ENCODE results near the gene TRIM61.
"Not testable (repeated sequence)": the region's sequence is repeated elsewhere in the genome, so short reads cannot be mapped to it uniquely, and the experiment has no call there.

Gene TRIM61

DNA sequence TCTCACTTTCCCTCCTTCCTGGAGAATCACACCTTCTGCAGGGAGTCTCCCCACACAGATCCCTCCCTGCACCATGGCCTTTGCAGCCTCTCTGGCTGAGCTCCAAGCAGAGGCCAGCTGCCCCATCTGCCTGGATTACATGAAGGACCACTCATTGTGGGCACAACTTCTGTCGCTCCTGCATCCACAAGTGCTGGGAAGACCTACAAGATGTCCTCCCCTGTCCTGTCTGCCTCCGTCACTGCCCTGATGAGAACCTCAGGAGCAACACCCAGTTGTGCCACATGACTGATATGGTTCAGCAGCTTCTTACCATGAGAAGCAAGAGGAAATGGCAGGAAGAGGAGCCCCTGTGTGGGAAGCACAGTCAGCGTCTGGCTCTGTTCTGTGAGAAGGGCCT lies 29.5 kb downstream of the TRIM61 start:
- H3K4me3 Mint-ChIP-seq; H3K27ac Mint-ChIP-seq; H3K9me3 Mint-ChIP-seq; H3K4me1 Mint-ChIP-seq (ENCODE audit: low read depth); DNase-seq (ENCODE audit: low spot score); H3K36me3 Mint-ChIP-seq (ENCODE audit: low read depth): not testable (repeated sequence)
- H3K27me3 Mint-ChIP-seq (ENCODE audit: low read depth) = peaks cover 13% of the 10 kb centered on the region

DNA sequence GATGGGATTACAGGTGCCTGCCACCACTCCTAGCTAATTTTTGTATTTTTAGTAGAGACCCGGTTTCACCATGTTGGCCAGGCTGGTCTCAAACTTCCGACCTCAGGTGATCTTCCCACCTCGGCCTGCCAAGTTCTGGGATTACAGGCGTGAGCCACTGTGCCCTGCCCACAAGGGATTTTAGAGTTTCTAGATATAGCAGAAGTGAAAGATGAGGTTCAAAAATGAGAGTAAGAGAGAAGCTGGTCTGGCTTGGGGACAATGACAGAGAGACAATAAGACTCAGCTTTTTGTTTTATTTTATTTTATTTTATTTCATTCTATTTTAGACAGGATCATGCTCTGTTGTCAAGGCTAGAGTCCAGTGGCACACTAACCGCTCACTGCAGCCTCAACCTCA lies 30.6 kb downstream of the TRIM61 start:
- DNase-seq (ENCODE audit: low spot score) = no peak
- Mint-ChIP-seq H3K4me1 (ENCODE audit: low read depth) (no peaks in the 10 kb centered on the region), H3K27ac (no peak overlapping the region), H3K4me3 (no peak overlapping the region), H3K9me3 (no peaks in the 10 kb centered on the region), H3K36me3 (ENCODE audit: low read depth) (no peaks in the 10 kb centered on the region), H3K27me3 (ENCODE audit: low read depth) (peaks cover 10% of the 10 kb centered on the region)

DNA sequence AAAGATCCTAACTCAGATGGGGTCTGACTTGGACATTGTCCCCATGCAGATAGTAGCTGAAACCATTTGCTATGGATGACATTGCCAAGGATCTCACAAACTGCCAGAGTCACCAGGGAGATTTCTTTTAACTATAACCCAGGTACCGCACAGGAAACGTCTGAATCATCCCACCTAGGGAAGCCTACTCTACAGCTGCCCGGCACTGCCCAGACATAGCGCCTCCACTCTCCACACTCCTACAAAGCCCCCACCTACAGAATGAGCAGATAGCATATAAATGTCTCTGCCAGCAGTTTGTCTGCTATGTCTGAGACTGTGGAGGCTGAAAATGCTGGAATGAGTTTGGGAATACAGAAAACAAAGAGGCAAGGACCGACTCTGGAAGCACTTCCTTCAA lies 32.3 kb downstream of the TRIM61 start:
- H3K9me3 Mint-ChIP-seq = no peaks in the 10 kb centered on the region
- peaks cover 8% of the 10 kb centered on the region for H3K27me3 Mint-ChIP-seq (ENCODE audit: low read depth)
- no peaks in the 10 kb centered on the region for H3K36me3 Mint-ChIP-seq (ENCODE audit: low read depth)

DNA sequence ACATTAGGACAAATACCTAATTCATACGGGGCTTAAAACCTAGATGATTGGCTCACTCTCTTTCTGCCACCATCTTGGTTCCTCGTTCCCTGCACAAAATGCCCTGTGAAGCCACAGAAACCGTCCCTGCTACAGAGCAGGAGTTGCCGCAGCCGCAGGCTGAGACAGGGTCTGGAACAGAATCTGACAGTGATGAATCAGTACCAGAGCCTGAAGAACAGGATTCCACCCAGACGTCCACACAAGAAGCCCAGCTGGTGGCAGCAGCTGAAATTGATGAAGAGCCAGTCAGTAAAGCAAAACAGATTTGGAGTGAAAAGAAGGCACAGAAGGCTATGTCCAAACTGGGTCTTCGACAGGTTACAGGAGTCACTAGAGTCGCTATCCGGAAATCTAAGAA lies 34.3 kb downstream of the TRIM61 start:
- DNase-seq (ENCODE audit: low spot score) = no peak

More for the DNA sequence above, 32.3 kb downstream of the TRIM61 start:
- no peaks in the 10 kb centered on the region for H3K4me1 Mint-ChIP-seq (ENCODE audit: low read depth)
- no peak overlapping the region for H3K4me3 Mint-ChIP-seq
- H3K27ac Mint-ChIP-seq = no peak overlapping the region
- no peak for DNase-seq (ENCODE audit: low spot score)

DNA sequence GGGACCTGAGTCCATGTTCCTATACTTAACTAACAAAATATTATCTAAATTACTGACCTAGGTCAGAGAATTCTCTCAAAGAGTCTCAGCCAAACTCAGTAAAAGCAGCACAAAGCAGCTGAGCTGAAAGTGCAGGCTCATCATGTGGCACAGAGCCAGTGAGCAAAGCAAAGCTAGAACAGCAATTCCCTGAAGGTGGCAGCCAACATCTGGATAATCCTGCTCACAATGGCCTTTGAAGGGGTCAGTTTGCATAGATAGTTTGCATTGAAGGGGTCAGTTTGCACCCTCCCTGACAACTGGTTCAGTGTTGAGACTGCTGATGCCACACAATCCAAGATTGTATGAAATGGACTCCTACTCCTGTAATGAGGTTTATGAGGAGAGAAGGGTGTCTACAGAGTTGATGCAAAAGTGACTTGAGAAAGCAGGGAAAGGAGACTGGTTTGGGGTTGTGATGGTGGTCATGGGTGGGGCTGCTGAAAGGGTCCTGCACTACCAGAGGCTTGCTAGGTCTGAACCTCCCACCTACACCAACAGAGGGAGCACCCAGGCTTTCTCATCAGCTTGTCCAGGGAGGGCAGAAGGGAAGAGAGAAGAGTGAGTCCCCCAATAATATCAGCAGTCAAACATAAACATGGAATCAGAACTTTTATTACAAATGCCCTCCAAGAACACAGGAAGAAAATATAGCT lies 39.7 kb downstream of the TRIM61 start:
- Mint-ChIP-seq H3K27me3 (ENCODE audit: low read depth) (peaks cover 4% of the 10 kb centered on the region), H3K27ac (no peak overlapping the region), H3K4me1 (ENCODE audit: low read depth) (no peaks in the 10 kb centered on the region), H3K4me3 (no peak overlapping the region), H3K9me3 (no peaks in the 10 kb centered on the region), H3K36me3 (ENCODE audit: low read depth) (no peaks in the 10 kb centered on the region)
- DNase-seq (ENCODE audit: low spot score) = no peak

More for the DNA sequence above, 34.3 kb downstream of the TRIM61 start:
- H3K4me1 Mint-ChIP-seq (ENCODE audit: low read depth) = no peaks in the 10 kb centered on the region
- H3K4me3 Mint-ChIP-seq = no peak overlapping the region
- peaks cover 6% of the 10 kb centered on the region for H3K27me3 Mint-ChIP-seq (ENCODE audit: low read depth)
- H3K9me3 Mint-ChIP-seq = no peaks in the 10 kb centered on the region
- H3K36me3 Mint-ChIP-seq (ENCODE audit: low read depth) = no peaks in the 10 kb centered on the region
- no peak overlapping the region for H3K27ac Mint-ChIP-seq

DNA sequence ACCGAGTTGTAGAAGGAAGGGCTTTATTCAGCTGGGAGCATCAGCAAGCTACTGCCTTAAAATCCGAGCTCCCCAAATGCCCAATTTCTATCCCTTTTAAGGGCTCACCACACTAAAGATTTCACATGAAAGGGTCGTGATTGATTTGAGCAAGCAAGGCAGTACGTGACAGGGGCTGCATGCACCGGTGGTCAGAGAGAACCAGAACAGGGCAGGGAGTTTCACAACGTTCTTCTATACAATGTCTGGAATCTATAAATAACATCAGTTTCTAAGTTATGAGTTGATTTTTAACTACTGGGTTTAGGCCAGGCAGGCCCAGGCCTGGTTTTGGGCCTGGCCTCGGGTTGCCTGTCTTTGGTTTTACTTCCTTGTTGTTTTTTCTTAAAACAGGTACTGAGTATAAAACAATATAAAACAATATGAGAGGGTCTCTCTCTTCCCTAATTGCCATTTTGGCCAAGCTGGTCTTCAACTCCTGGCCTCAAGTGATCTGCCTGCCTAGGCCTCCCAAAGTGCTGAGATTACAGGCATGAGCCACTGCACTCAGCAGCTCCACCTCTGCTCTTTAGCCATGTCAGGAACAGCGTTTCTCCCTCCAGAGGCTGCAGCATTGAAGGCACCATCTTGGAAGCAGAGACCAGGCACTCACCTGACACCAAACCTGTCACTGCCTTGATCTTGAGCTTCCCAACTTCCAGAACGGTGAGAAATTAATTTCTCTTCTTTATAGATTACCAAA lies 41.4 kb downstream of the TRIM61 start:
- H3K4me3 Mint-ChIP-seq; H3K36me3 Mint-ChIP-seq (ENCODE audit: low read depth); DNase-seq (ENCODE audit: low spot score); H3K27ac Mint-ChIP-seq; H3K4me1 Mint-ChIP-seq (ENCODE audit: low read depth); H3K9me3 Mint-ChIP-seq; H3K27me3 Mint-ChIP-seq (ENCODE audit: low read depth): not testable (repeated sequence)

DNA sequence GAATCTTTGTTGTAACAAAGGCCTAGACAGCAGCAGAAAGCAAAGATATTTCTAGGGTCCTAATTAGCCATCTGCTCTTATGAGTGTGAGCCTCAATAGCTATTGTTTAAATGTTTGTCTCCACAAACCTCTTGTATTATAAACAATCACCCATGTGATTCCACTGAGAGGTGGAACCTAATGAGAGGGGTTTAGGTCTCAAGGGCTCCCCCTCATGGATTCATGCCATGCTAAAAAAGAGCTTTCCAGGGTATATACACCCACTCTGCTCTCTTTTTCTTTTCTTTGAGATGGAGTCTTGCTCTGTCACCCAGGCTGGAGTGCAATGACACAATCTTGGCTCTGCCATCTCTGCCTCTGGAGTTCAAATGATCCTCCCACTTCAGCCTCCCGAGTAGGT lies 42.1 kb downstream of the TRIM61 start:
- DNase-seq (ENCODE audit: low spot score) = no peak
- Mint-ChIP-seq H3K27me3 (ENCODE audit: low read depth) (peaks cover 4% of the 10 kb centered on the region), H3K4me1 (ENCODE audit: low read depth) (no peaks in the 10 kb centered on the region), H3K36me3 (ENCODE audit: low read depth) (no peaks in the 10 kb centered on the region), H3K4me3 (no peak overlapping the region), H3K9me3 (no peaks in the 10 kb centered on the region), H3K27ac (no peak overlapping the region)

DNA sequence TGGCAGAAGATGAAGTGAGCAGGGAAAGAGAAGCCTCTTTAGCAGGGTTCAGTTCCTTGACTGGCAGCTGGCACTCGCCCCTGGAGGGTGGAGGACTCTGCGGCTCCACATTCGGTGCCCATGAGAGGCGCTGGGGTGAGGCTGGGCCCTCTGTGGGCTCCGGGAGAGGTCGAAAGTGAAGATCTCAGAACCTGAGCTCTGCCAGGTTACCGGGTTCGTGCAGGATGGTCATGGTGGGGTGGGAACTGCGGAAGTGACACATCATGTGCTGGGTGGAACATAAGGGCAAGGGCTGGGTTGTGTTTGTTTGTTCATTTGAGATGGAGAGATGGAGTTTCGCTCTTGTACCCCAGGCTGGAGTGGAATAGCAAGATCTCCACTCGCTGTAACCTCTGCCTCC lies 44.2 kb downstream of the TRIM61 start:
- Mint-ChIP-seq H3K4me1 (ENCODE audit: low read depth) (no peaks in the 10 kb centered on the region), H3K4me3 (no peak overlapping the region), H3K36me3 (ENCODE audit: low read depth) (no peaks in the 10 kb centered on the region), H3K27me3 (ENCODE audit: low read depth) (no peaks in the 10 kb centered on the region), H3K27ac (no peak overlapping the region), H3K9me3 (no peaks in the 10 kb centered on the region)
- DNase-seq (ENCODE audit: low spot score) = no peak

DNA sequence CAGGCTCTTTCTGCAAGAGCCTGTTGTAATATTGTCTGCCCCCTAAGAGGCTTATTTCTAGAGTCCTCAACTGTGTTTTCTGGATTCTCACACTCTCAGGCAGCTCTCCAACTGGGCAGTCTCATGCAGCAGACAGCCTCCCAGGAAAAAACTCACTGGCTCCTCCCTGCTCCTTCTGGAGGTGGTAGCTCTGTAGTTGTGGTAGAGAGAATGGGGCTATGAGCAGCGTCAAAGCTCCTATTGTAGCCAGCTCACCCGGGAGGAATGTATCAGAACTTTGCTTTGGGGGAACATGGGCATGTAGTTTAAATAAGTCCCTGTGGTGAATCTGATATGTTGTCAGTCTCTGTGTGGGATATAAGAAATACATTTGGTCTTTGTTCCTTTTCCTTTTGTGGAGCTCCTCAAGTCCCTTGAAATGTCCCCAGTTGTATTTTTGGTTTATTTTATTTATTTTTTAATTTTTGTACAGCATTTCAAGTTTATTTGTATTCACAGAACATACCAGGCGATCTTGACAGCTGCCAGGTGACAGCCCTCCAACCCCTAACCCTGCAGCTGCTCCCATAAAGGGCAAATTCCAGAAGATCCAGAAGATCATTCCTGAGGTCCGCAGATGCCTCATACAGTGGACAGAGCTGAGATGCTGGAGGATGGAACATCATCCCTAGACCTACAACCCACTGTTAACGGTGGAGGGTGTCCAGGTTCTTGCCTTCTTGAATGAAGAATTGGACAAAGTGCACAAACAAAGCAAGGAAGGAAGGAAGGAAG lies 45.7 kb downstream of the TRIM61 start:
- H3K27ac Mint-ChIP-seq = no peak overlapping the region
- no peaks in the 10 kb centered on the region for H3K4me1 Mint-ChIP-seq (ENCODE audit: low read depth)
- no peaks in the 10 kb centered on the region for H3K27me3 Mint-ChIP-seq (ENCODE audit: low read depth)
- H3K36me3 Mint-ChIP-seq (ENCODE audit: low read depth) = no peaks in the 10 kb centered on the region
- DNase-seq (ENCODE audit: low spot score) = no peak
- H3K4me3 Mint-ChIP-seq = no peak overlapping the region
- H3K9me3 Mint-ChIP-seq = no peaks in the 10 kb centered on the region

DNA sequence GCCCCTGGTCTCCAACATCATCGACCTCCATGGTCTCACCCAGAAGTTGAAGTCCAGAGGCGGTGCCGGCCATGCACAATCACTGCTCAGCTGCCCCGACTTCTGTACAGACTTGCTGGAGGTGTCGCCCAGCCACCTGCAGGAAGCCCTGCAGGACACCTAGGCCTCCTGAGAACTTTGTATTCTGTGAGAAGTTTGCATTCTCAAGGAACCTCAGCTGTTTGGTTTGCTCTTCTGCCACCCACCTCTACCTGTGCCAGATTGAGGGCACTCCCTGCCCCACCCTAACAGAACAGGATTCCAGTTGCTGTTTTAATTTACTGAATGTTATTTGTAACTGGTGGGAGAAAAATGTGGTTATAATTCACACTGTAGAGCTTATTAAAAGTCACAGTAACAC lies 46.8 kb downstream of the TRIM61 start:
- Mint-ChIP-seq H3K27ac (no peak overlapping the region), H3K9me3 (no peaks in the 10 kb centered on the region), H3K4me1 (ENCODE audit: low read depth) (no peaks in the 10 kb centered on the region), H3K27me3 (ENCODE audit: low read depth) (peaks cover 2% of the 10 kb centered on the region), H3K4me3 (no peak overlapping the region), H3K36me3 (ENCODE audit: low read depth) (no peaks in the 10 kb centered on the region)
- no peak for DNase-seq (ENCODE audit: low spot score)

DNA sequence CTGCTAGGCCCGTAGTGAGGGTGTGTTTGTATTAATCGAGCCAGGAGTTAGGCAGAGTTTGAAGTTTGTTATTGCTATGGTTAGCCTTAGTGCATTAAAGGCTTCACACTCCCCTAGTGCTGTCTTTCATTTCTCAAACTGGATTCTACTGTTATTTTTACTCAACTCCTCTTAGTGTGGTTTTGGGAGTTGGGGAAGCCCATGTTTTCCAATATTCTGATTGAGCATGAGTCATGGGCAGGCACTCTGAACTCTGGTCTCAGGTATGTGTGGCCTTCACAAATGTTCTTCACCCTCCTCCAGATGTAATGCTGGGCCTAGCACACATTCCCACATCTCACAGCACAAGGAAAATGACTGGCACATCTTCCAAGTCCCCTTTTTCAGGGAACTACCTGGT lies 50.4 kb downstream of the TRIM61 start:
- not testable (repeated sequence) for H3K36me3 Mint-ChIP-seq (ENCODE audit: low read depth); H3K27me3 Mint-ChIP-seq (ENCODE audit: low read depth); H3K4me3 Mint-ChIP-seq; H3K9me3 Mint-ChIP-seq; H3K4me1 Mint-ChIP-seq (ENCODE audit: low read depth); H3K27ac Mint-ChIP-seq; DNase-seq (ENCODE audit: low spot score)

DNA sequence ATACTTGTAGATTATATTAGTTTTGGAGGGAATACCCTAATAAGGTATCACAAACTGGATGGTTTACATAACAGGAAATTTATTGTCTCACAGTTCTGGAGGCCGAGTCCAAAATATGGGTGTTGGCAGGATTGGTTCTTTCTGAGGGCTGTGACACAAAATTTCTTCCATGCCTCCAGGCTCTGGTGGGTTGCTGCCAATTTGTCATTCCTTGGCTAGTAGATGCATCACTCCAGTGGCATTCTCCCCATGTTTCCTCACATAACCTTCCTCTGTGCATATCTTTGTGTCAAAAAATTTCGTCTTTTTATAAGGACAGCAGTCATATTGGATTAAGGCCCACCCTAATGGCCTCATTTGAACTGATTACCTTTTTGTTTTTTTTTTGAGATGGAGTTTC lies 51.2 kb downstream of the TRIM61 start:
- Mint-ChIP-seq H3K36me3 (ENCODE audit: low read depth) (no peaks in the 10 kb centered on the region), H3K9me3 (no peaks in the 10 kb centered on the region), H3K4me3 (no peak overlapping the region), H3K4me1 (ENCODE audit: low read depth) (no peaks in the 10 kb centered on the region), H3K27ac (no peak overlapping the region), H3K27me3 (ENCODE audit: low read depth) (peaks cover 5% of the 10 kb centered on the region)
- no peak for DNase-seq (ENCODE audit: low spot score)

DNA sequence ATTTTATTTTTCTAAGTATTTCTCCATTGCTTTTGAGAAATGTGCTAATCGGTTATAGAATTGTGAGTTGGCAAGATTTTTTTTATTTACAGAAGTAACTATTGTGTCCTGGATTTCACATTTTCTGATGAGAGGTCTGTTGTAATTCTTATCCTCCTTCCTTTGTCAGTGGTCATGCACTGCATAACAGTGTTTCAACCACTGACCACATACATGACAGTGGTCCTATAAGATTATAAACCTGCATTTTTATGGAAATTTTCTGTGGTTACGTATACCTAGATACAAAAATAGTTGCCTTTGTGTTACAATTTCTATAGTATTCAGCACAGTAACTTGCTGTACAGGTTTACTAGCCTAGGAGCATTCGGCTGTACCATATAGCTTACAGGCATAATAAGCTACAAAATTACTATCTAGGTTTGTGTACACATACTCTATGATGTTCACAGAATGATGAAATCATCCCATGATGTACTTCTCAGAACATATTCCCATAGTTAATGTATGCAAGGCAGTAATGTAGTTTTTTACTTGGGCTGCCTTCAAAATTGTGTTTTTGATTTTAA lies 52.7 kb downstream of the TRIM61 start:
- Mint-ChIP-seq H3K9me3 (no peaks in the 10 kb centered on the region), H3K4me3 (no peak overlapping the region), H3K4me1 (ENCODE audit: low read depth) (no peaks in the 10 kb centered on the region), H3K27me3 (ENCODE audit: low read depth) (peaks cover 5% of the 10 kb centered on the region), H3K27ac (no peak overlapping the region), H3K36me3 (ENCODE audit: low read depth) (no peaks in the 10 kb centered on the region)
- no peak for DNase-seq (ENCODE audit: low spot score)

DNA sequence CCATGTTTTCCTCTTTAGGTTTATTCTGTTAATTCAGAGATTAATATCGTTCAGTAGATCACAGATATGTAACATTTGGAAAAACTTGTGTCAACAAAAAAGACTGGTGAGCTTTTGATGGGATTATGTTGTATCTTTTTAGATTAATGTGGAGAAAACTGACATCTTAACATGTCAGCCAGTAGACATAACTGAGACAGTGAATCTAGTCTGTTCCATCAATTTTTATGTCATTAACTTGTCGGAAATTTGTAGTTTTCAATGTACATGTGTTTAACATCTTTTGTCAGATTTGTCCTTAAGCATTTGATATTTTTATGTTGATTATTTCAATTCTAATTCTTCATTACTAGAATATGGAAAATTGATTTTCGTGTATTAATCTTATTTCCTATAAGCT lies 58.5 kb downstream of the TRIM61 start:
- DNase-seq (ENCODE audit: low spot score) = no peak
- Mint-ChIP-seq H3K27ac (no peak overlapping the region), H3K27me3 (ENCODE audit: low read depth) (no peaks in the 10 kb centered on the region), H3K9me3 (no peaks in the 10 kb centered on the region), H3K36me3 (ENCODE audit: low read depth) (no peaks in the 10 kb centered on the region), H3K4me1 (ENCODE audit: low read depth) (no peaks in the 10 kb centered on the region), H3K4me3 (no peak overlapping the region)
